HG03097 (cell line): Measurements from ENCODE around the gene B4GALT2.

Experiments
- ATAC-seq: cut with Tn5 transposase; IDR thresholded peaks from one replicate; pipeline ENCODE4 v1.9.1; 2021; ENCODE audit not compliant: unreplicated experiment, low FRiP score

B4GALT2 gene

GRCh38 chr1:43946236-43947060 lies 32.6 kb upstream of the B4GALT2 start, which contains the start of gene IPO13:
Gene IPO13, plus strand, starts transcription at chr1:43946950. Its CDS starts 651 bp downstream, at chr1:43947601.
- ATAC-seq: peak; percentile 91

DNA sequence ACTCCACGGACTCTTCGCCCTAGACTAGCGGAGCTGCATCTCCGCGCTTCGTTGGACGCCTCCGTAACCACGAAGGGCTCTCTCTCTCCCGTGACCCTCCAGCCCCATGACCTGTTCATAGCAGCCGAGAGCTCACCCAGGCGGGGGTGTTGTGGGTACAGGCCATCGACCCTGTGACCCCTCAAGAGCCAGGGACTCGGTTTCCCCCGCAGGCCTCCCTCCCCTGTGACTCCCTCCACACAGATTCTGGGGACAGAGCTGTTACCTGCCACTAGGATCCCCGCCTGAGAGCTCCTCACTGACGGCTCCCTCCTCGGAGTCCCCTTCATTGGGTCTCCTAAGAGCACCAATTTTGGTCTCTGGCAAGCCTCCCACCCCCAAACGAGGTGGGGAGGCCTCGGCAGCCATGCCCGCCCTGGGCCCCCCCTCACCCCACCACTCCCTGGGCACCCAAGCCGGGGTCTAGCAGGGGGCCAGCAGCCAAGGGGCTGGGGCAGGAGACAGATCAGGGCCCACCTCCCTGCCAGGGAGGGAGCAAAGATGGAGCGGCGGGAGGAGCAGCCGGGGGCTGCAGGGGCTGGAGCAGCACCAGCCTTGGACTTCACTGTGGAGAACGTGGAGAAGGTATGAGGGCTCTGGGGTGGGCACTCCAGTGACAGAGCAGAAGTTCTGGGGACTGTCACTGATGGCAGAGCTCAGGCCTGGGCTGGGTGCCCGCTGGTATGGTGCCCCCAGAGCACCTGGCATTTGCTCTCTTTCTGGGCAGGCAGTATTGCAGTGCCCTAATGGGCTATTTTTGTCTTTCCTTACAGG lies 31.7 kb upstream of the B4GALT2 start:
- no peak for ATAC-seq

- ATAC-seq: no peak
These were observed 31.1 kb upstream of the B4GALT2 start for GRCh38 chr1:43947874-43948437.

DNA sequence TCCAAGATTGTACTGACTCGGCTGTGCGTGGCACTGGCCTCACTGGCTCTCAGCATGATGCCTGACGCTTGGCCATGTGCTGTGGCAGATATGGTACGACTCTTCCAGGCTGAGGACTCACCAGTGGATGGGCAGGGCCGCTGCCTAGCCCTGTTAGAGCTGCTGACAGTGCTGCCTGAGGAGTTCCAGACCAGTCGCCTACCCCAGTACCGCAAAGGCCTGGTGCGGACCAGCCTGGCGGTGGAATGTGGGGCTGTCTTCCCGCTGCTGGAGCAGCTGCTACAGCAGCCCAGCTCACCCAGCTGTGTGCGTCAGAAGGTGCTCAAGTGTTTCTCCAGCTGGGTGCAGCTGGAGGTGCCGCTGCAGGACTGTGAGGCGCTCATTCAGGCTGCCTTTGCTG lies 29.3 kb upstream of the B4GALT2 start:
- ATAC-seq: no peak

DNA sequence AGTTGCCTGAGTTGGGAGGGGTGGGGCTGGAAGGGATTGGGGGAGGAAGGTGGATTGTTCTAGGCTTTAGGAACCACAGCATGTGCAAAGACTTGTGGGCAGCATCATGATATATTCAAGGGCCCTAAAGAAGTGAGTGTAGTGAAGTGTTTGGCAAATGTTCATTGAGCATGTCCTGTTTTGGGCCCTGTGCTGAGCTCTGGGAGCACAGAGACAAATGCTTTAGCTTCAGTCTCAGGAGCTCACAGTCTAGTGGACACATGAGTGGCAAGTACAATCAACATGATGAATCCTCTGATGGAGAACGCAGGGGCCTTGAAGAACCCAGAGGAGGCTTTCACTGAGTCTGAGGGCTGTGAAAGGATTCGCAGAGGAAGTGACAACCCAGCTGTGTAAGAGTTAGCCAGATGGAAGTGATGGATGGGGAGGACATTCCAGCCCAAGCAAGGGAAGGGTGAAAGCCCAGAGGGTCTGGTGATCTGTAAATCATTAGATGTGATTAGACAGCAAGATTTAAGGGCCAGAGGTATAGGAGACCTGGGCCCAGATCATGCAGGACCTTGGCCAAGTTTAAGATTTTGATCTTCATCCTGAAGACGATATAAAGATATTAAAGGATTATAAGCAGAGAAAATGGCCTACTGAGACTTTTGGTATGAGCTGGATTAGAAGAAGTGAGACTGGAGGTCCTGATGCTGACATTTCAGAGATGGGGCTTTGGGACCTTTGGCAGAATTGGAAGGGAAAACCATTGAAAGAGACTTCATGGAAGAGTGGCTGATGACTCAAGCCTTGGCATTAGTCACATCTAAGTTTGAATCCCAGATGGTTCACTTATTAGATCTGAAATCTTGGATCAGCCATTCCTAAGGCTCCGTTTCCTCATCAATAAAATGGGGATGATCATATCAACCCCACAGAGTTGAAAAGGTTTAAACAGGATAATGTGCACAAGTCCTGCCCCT lies 27.7 kb upstream of the B4GALT2 start:
- ATAC-seq: no peak

- ATAC-seq: no peak
These were observed 26.2 kb upstream of the B4GALT2 start for GRCh38 chr1:43952731-43953346.

- no peak for ATAC-seq
These were observed 25.6 kb upstream of the B4GALT2 start for GRCh38 chr1:43953361-43953760.

DNA sequence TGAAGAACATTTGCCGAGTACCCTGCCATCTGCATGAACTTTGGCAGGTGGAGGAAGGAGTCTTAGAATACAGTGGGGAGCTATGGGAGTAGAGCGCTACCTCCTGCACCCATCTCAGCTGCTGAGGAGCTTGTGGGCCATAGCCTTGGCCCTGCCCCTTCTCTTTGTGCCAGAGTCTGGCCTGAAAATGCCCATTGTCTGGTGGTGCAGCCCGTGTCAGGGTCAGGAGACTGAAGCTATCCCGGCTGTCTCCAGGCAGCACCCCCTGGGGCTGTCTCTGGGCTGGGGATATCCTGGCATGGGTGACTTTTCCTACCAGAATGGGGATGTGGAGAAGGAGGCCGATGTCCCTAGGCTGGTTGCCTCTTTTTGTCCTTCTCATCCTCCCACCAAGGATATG lies 25.0 kb upstream of the B4GALT2 start:
- no peak for ATAC-seq

DNA sequence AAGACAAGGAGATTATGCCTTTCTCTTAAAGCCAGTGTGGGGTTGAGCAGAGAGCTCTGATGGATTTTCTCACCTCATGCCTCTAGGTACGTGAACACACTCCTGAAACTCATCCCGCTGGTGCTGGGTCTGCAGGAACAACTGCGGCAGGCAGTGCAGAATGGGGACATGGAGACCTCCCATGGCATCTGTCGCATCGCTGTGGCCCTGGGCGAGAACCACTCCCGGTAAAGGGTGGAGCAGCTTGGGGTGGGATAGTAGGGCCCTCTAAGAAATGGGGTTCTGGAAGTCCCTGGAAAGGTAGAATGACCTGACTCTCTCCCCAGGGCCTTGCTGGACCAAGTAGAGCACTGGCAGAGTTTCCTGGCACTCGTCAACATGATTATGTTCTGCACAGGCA lies 22.8 kb upstream of the B4GALT2 start:
- no peak for ATAC-seq

GRCh38 chr1:43957407-43958040 lies 21.5 kb upstream of the B4GALT2 start:
- ATAC-seq: no peak

- ATAC-seq: no peak
These were observed 20.4 kb upstream of the B4GALT2 start for GRCh38 chr1:43958351-43959255.

GRCh38 chr1:43960798-43961197 lies 18.2 kb upstream of the B4GALT2 start:
- ATAC-seq: no peak

GRCh38 chr1:43961692-43962091 lies 17.3 kb upstream of the B4GALT2 start:
- ATAC-seq: no peak

- ATAC-seq: no peak
These were observed 16.7 kb upstream of the B4GALT2 start for GRCh38 chr1:43962324-43962723.

GRCh38 chr1:43963006-43963405 lies 16.0 kb upstream of the B4GALT2 start:
- no peak for ATAC-seq

- no peak for ATAC-seq
These were observed 15.1 kb upstream of the B4GALT2 start for GRCh38 chr1:43963890-43964289.

DNA sequence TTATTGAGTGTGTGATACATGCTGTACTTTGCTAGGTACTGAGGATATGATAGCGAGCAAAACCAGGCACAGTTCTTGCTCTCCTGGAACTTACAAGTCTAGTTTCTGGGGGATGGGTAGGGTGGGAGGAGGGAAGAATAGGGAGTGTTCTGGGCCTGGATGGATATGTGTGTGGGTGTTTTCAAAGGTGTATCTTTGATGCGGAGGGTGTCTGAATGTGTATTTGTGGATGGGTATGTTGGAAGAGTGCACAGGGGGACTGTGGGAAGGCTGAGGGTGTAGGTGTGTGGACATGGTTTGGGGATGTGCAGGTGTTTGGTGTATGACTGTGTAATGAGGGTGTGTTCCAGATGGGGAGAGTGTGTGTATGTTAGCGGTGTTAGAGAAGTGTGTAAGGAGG lies 13.7 kb upstream of the B4GALT2 start:
- ATAC-seq: no peak

GRCh38 chr1:43968348-43968948 lies 10.6 kb upstream of the B4GALT2 start:
- ATAC-seq: no peak
